NT2/D1 (cell line): ENCODE results near the gene TRMT11.

Source experiments
- DNase-seq: peaks from one replicate; pipeline ENCODE4 v3.0.0-alpha.2; 2011; ENCODE audit warnings: low read depth, low spot score
- H3K27me3 ChIP-seq: 2 replicates; pipeline ENCODE4 v1.6.0; 2011; ENCODE audit warnings: mild to moderate bottlenecking; ENCODE audit not compliant: insufficient read length, insufficient read depth
- H3K36me3 ChIP-seq: 2 replicates; pipeline ENCODE4 v1.6.1; 2011; ENCODE audit warnings: mild to moderate bottlenecking, low read length, mixed read lengths; ENCODE audit not compliant: insufficient read depth, insufficient read length
- H3K4me1 ChIP-seq: 2 replicates; pipeline ENCODE4 v1.5.1; 2011; ENCODE audit not compliant: insufficient read depth, insufficient read length
- H3K4me3 ChIP-seq: 2 replicates; pipeline ENCODE4 v1.5.1; 2011; ENCODE audit warnings: low read depth; ENCODE audit not compliant: insufficient read length
- H3K9ac ChIP-seq: 2 replicates; pipeline ENCODE4 v1.6.0; 2011; ENCODE audit warnings: low read depth; ENCODE audit not compliant: insufficient read length
- H3K9me3 ChIP-seq: 2 replicates; pipeline ENCODE4 v1.5.1; 2011; ENCODE audit warnings: mild to moderate bottlenecking, low read length; ENCODE audit not compliant: insufficient read depth
- SUZ12 ChIP-seq: IDR thresholded peaks from 2 replicates; pipeline ENCODE4 v1.6.1; 2011; ENCODE audit not compliant: insufficient read length, insufficient read depth; ENCODE audit errors: extremely low read depth
- YY1 ChIP-seq: IDR thresholded peaks from 2 replicates; pipeline ENCODE4 v1.6.1; 2011; ENCODE audit not compliant: insufficient read length, insufficient read depth
- ZNF274 ChIP-seq: IDR thresholded peaks from 2 replicates; pipeline ENCODE4 v1.6.1; 2011; ENCODE audit warnings: mild to moderate bottlenecking, low read depth, low read length

TRMT11 gene

GRCh38 chr6:125987026-125987617 lies 782 bp downstream of the TRMT11 start:
- no peaks in the 10 kb centered on the region for H3K4me1 ChIP-seq
- no peaks in the 10 kb centered on the region for H3K9me3 ChIP-seq
- no peaks in the 10 kb centered on the region for H3K27me3 ChIP-seq
- peak overlapping the region; percentile 89 for H3K9ac ChIP-seq
- TF ChIP-seq SUZ12 (no peak), ZNF274 (no peak), YY1 (no peak)
- H3K36me3 ChIP-seq = peaks cover 2% of the 10 kb centered on the region
- H3K4me3 ChIP-seq = peak overlapping the region; percentile 85
- DNase-seq = no peak

- no peak for DNase-seq
- Histone ChIP-seq H3K9ac (no peak overlapping the region), H3K9me3 (no peaks in the 10 kb centered on the region), H3K36me3 (peaks cover 2% of the 10 kb centered on the region), H3K4me3 (no peak overlapping the region), H3K27me3 (no peaks in the 10 kb centered on the region), H3K4me1 (no peaks in the 10 kb centered on the region)
- no peak for TF ChIP-seq ZNF274
- TF ChIP-seq SUZ12 = no peak
- no peak for TF ChIP-seq YY1
Measured at GRCh38 chr6:125988280-125988679, 1.9 kb downstream of the TRMT11 start.

DNA sequence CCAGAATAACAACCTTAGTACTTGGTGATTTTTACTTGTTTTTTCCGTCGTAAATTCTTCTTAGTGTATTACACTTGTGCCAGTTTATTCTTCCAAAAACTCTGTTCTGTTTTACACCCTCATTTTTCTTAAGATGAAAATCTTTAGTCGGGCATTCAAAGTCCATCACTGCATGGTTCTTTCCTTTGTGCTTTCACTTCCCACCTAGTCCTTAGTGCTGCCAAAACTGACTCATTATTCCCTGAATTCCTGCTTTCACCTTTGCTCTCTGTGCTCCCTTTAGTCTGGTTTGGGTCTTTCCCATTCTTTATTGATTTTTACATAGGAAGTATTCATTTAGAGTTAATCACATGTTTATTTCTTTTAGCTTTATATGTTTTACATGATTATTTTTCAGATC lies 3.3 kb downstream of the TRMT11 start:
- Histone ChIP-seq H3K4me1 (no peaks in the 10 kb centered on the region), H3K36me3 (peaks cover 2% of the 10 kb centered on the region), H3K9me3 (no peaks in the 10 kb centered on the region), H3K4me3 (no peak overlapping the region), H3K9ac (no peak overlapping the region), H3K27me3 (no peaks in the 10 kb centered on the region)
- DNase-seq = no peak
- TF ChIP-seq ZNF274 (no peak), YY1 (no peak), SUZ12 (no peak)

DNA sequence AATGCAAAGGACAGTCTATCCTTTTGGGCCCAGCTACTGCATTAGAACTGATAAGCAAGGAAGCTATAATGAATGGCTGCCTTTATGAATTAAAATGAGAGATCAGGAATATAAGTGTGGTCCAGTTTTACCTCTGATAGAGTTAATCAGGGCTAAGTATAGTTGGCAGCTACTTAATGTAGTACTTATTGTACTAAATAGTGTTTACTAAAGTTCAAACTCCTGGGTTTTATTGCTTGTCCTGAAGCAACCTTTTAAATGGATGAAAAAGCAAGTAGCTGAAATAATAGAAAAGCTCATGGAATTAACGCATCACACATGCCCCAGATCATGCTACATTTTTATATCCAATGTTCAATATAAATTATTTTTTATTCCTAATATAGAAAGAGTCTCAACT lies 5.3 kb downstream of the TRMT11 start:
- DNase-seq = no peak
- no peak overlapping the region for H3K9ac ChIP-seq
- no peaks in the 10 kb centered on the region for H3K9me3 ChIP-seq
- peaks cover 2% of the 10 kb centered on the region for H3K36me3 ChIP-seq
- no peak overlapping the region for H3K4me3 ChIP-seq
- H3K27me3 ChIP-seq = no peaks in the 10 kb centered on the region
- H3K4me1 ChIP-seq = no peaks in the 10 kb centered on the region
- TF ChIP-seq SUZ12 = no peak
- no peak for TF ChIP-seq ZNF274
- TF ChIP-seq YY1 = no peak

DNA sequence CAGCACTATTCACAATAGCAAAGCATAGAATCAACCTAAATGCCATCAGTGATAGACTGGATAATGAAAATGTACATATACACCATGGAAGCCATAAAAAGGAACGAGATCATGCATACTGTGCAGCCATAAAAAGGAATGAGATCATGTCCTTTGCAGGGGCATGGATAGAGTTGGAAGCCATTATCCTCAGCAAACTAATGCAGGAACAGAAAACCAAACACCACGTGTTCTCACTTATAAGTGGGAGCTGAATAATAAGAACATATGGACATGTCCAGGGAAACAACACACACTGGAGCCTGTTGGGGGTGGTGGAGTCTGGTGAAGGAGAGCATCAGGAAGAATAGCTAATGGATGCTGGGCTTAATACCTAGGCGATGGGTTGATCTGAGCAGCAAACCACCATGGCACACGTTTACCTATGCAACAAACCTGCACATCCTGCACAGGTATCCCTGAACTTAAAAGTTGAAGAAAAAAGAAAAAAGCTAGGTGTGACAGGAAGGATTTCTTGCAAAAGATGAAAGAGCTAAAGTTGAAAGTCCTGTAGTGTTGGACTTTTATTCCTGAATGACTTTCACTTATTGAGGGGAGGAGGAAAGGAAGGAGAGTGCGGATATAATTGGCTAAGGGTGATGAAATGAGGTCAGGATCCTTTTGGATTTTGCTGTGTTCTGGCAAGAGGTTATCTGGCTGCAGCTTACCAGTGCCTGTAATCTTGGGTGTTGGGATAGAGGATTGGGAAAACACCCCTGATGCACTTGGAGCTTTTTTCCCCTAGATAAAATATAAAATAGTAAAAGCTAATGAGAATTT lies 8.5 kb downstream of the TRMT11 start:
- Histone ChIP-seq H3K4me1 (no peaks in the 10 kb centered on the region), H3K9ac (no peak overlapping the region), H3K4me3 (no peak overlapping the region), H3K27me3 (no peaks in the 10 kb centered on the region), H3K36me3 (peaks cover 21% of the 10 kb centered on the region), H3K9me3 (no peaks in the 10 kb centered on the region)
- no peak for TF ChIP-seq SUZ12
- DNase-seq = no peak

GRCh38 chr6:125995972-125996580 lies 9.7 kb downstream of the TRMT11 start:
- Histone ChIP-seq H3K9ac (no peak overlapping the region), H3K36me3 (peaks cover 31% of the 10 kb centered on the region), H3K9me3 (no peaks in the 10 kb centered on the region), H3K4me3 (no peak overlapping the region), H3K4me1 (no peaks in the 10 kb centered on the region), H3K27me3 (no peaks in the 10 kb centered on the region)
- peak; percentile 35 for DNase-seq
- no peak for TF ChIP-seq SUZ12
- no peak for TF ChIP-seq YY1
- TF ChIP-seq ZNF274 = no peak

- TF ChIP-seq SUZ12 = no peak
- no peak for TF ChIP-seq ZNF274
- TF ChIP-seq YY1 = no peak
- H3K27me3 ChIP-seq = no peaks in the 10 kb centered on the region
- no peaks in the 10 kb centered on the region for H3K4me1 ChIP-seq
- no peak for DNase-seq
- no peaks in the 10 kb centered on the region for H3K9me3 ChIP-seq
- H3K36me3 ChIP-seq = peaks cover 55% of the 10 kb centered on the region
- no peak overlapping the region for H3K4me3 ChIP-seq
- H3K9ac ChIP-seq = no peak overlapping the region
Measured at GRCh38 chr6:126002755-126003679, 16.7 kb downstream of the TRMT11 start.
